GM10266 (cell line): ENCODE results near the gene RPH3AL.
"Not testable (repeated sequence)": the region's sequence is repeated elsewhere in the genome, so short reads cannot be mapped to it uniquely, and the experiment has no call there.

Experiments used
- DNase-seq: peaks from one replicate; pipeline ENCODE4 v3.0.0; 2012; ENCODE audit errors: extremely low spot score
- CTCF ChIP-seq: IDR thresholded peaks from 2 replicates; pipeline ENCODE4 v1.5.1; 2012; ENCODE audit warnings: mild to moderate bottlenecking, low read depth; ENCODE audit not compliant: control insufficient read depth, insufficient read depth; ENCODE audit errors: missing control alignments

RPH3AL gene

GRCh38 chr17:207775-208174, 144.8 kb downstream of the RPH3AL start:
- TF ChIP-seq CTCF = no peak
- no peak for DNase-seq

- DNase-seq = no peak
- no peak for TF ChIP-seq CTCF
Measured at GRCh38 chr17:206941-207560, 145.6 kb downstream of the RPH3AL start.

- not testable (repeated sequence) for DNase-seq
Measured at GRCh38 chr17:206484-206883, 146.1 kb downstream of the RPH3AL start.

GRCh38 chr17:205817-206216, 146.8 kb downstream of the RPH3AL start:
- no peak for TF ChIP-seq CTCF

GRCh38 chr17:205148-205669, 147.4 kb downstream of the RPH3AL start:
- no peak for TF ChIP-seq CTCF
- DNase-seq = no peak

More at GRCh38 chr17:205817-206216, 146.8 kb downstream of the RPH3AL start:
- no peak for DNase-seq

- no peak for TF ChIP-seq CTCF
- no peak for DNase-seq
Measured at GRCh38 chr17:204427-205147, 148.0 kb downstream of the RPH3AL start.

- no peak for TF ChIP-seq CTCF
- DNase-seq = no peak
Measured at GRCh38 chr17:202501-202951, 150.1 kb downstream of the RPH3AL start.

- DNase-seq = not testable (repeated sequence)
Measured at GRCh38 chr17:201736-202135, 150.9 kb downstream of the RPH3AL start.

- not testable (repeated sequence) for DNase-seq
Measured at GRCh38 chr17:201257-201656, 151.3 kb downstream of the RPH3AL start.
